MM.1S (cell line): Measurements from ENCODE around the gene BIRC5.
A peak's percentile ranks its signal among the peaks of the same experiment; 100 is the strongest.

Experiments
- DNase-seq: peaks from one replicate; pipeline ENCODE4 v3.0.0-alpha.2; 2015
- H2AFZ ChIP-seq: fragments of 300-600 bp; sonication (generic); 2 replicates; pipeline ENCODE4 v1.6.0; 2016; ENCODE audit warnings: antibody characterized with exemption, low read length
- H3F3A ChIP-seq: fragments of 300-600 bp; sonication (generic); 2 replicates; pipeline ENCODE4 v1.6.1; 2016; ENCODE audit warnings: mild to moderate bottlenecking, antibody characterized with exemption, low read length, moderate library complexity, mixed read lengths; ENCODE audit not compliant: insufficient read depth
- H3K27ac ChIP-seq: fragments of 300-600 bp; sonication (generic); 2 replicates; pipeline ENCODE4 v1.5.1; 2016; ENCODE audit warnings: mild to moderate bottlenecking, low read length
- H3K27me3 ChIP-seq: fragments of 300-600 bp; sonication (generic); replicated peaks from 2 replicates; pipeline ENCODE4 v1.6.0; 2016; ENCODE audit warnings: low read length; ENCODE audit not compliant: insufficient read depth
- H3K36me3 ChIP-seq: fragments of 300-600 bp; sonication (generic); replicated peaks from 2 replicates; pipeline ENCODE4 v1.6.1; 2016; ENCODE audit warnings: mild to moderate bottlenecking, low read length, mixed read lengths; ENCODE audit not compliant: insufficient read depth
- H3K4me1 ChIP-seq: fragments of 300-600 bp; sonication (generic); 2 replicates; pipeline ENCODE4 v1.6.1; 2016; ENCODE audit warnings: low read length, mixed read lengths
- H3K4me2 ChIP-seq: fragments of 300-600 bp; sonication (generic); 2 replicates; pipeline ENCODE4 v1.6.0; 2016; ENCODE audit warnings: low read depth, low read length
- H3K4me3 ChIP-seq: fragments of 300-600 bp; sonication (generic); 2 replicates; pipeline ENCODE4 v1.5.1; 2016; ENCODE audit warnings: low read length, mixed read lengths
- H3K79me2 ChIP-seq: fragments of 300-600 bp; sonication (generic); 2 replicates; pipeline ENCODE4 v1.6.1; 2016; ENCODE audit warnings: mixed run types, low read length, mixed read lengths
- H3K9ac ChIP-seq: fragments of 300-600 bp; sonication (generic); 2 replicates; pipeline ENCODE4 v1.6.1; 2016; ENCODE audit warnings: low read length, mixed read lengths
- H3K9me2 ChIP-seq: fragments of 300-600 bp; sonication (generic); replicated peaks from 2 replicates; pipeline ENCODE4 v1.6.1; 2016; ENCODE audit warnings: mild to moderate bottlenecking, low read length, mixed read lengths; ENCODE audit not compliant: insufficient read depth
- H3K9me3 ChIP-seq: fragments of 300-600 bp; sonication (generic); replicated peaks from 2 replicates; pipeline ENCODE4 v1.6.1; 2016; ENCODE audit warnings: mild to moderate bottlenecking, low read length, mixed read lengths; ENCODE audit not compliant: insufficient read depth
- H4K20me1 ChIP-seq: fragments of 300-600 bp; sonication (generic); 2 replicates; pipeline ENCODE4 v1.6.1; 2016; ENCODE audit warnings: mild to moderate bottlenecking, low read length, moderate library complexity, mixed read lengths; ENCODE audit not compliant: insufficient read depth
- EZH2 ChIP-seq: fragments of 300-600 bp; sonication (generic); optimal IDR thresholded peaks from 2 replicates; pipeline ENCODE3; 2017; ENCODE audit warnings: low read depth, mild to moderate bottlenecking, antibody characterized with exemption, low read length, mixed read lengths
- EZH2phosphoT487 ChIP-seq: fragments of 300-600 bp; sonication (generic); IDR thresholded peaks from 2 replicates; pipeline ENCODE4 v1.6.1; 2018; ENCODE audit warnings: antibody characterized with exemption, low read length
- TF ChIP-seq, protein P1 (sequence below): fragments of 300-600 bp; sonication (generic); IDR thresholded peaks from 2 replicates; pipeline ENCODE4 v1.5.1; 2016; ENCODE audit warnings: antibody characterized with exemption, low read length, mixed read lengths

Gene BIRC5

DNA sequence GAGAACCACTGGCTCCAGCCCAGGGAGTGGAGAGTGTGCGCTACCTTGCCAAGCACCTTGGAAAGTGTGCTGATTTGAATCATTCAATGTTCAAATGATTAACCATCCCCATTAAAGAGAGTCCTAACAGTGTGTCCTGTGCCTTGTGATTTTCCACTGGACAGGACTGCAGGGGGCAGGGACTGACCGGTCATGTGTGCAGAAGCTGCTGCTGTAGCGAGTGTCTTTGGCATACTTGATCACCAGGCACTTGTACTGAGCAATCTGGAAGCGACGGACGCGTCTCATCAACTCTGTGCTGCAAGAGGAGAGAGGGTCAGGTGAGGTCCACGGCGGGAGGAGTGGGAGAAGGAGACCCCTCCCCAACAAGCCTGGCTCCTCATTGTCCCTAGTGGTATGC lies 29.2 kb upstream of the BIRC5 start:
- no peak overlapping the region for H3K27ac ChIP-seq
- peaks cover 75% of the 10 kb centered on the region for H3K79me2 ChIP-seq
- H3K9ac ChIP-seq, result no peak overlapping the region
- no peaks in the 10 kb centered on the region for H3K36me3 ChIP-seq
- H4K20me1 ChIP-seq, result no peaks in the 10 kb centered on the region
- H3F3A ChIP-seq, result peaks cover 12% of the 10 kb centered on the region
- DNase-seq, result no peak
- H3K9me3 ChIP-seq, result no peaks in the 10 kb centered on the region
- H3K4me2 ChIP-seq, result no peak overlapping the region
- H2AFZ ChIP-seq, result no peak overlapping the region
- TF ChIP-seq, protein P1, sequence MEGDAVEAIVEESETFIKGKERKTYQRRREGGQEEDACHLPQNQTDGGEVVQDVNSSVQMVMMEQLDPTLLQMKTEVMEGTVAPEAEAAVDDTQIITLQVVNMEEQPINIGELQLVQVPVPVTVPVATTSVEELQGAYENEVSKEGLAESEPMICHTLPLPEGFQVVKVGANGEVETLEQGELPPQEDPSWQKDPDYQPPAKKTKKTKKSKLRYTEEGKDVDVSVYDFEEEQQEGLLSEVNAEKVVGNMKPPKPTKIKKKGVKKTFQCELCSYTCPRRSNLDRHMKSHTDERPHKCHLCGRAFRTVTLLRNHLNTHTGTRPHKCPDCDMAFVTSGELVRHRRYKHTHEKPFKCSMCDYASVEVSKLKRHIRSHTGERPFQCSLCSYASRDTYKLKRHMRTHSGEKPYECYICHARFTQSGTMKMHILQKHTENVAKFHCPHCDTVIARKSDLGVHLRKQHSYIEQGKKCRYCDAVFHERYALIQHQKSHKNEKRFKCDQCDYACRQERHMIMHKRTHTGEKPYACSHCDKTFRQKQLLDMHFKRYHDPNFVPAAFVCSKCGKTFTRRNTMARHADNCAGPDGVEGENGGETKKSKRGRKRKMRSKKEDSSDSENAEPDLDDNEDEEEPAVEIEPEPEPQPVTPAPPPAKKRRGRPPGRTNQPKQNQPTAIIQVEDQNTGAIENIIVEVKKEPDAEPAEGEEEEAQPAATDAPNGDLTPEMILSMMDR, result no peak
- TF ChIP-seq EZH2phosphoT487, result no peak
- no peak for TF ChIP-seq EZH2
- H3K4me3 ChIP-seq, result no peak overlapping the region
- no peaks in the 10 kb centered on the region for H3K27me3 ChIP-seq
- H3K9me2 ChIP-seq, result no peaks in the 10 kb centered on the region
- peaks cover 25% of the 10 kb centered on the region for H3K4me1 ChIP-seq

- Histone ChIP-seq H3K27me3 (no peaks in the 10 kb centered on the region), H3K27ac (no peak overlapping the region), H3K4me1 (peaks cover 13% of the 10 kb centered on the region), H3F3A (no peaks in the 10 kb centered on the region), H3K4me3 (peak overlapping the region; percentile 86), H3K36me3 (no peaks in the 10 kb centered on the region), H3K9ac (peak overlapping the region; percentile 47; the same call in 1 of the 2 replicates), H3K79me2 (peaks cover 66% of the 10 kb centered on the region), H3K9me3 (no peaks in the 10 kb centered on the region), H2AFZ (no peak overlapping the region), H3K4me2 (peak overlapping the region; percentile 78), H4K20me1 (no peaks in the 10 kb centered on the region), H3K9me2 (no peaks in the 10 kb centered on the region)
- peak; percentile 29 for DNase-seq
- TF ChIP-seq EZH2phosphoT487 (no peak), EZH2 (no peak)
- TF ChIP-seq, protein P1, result no peak
These were observed 27.9 kb upstream of the BIRC5 start for GRCh38 chr17:78185981-78186691.

DNA sequence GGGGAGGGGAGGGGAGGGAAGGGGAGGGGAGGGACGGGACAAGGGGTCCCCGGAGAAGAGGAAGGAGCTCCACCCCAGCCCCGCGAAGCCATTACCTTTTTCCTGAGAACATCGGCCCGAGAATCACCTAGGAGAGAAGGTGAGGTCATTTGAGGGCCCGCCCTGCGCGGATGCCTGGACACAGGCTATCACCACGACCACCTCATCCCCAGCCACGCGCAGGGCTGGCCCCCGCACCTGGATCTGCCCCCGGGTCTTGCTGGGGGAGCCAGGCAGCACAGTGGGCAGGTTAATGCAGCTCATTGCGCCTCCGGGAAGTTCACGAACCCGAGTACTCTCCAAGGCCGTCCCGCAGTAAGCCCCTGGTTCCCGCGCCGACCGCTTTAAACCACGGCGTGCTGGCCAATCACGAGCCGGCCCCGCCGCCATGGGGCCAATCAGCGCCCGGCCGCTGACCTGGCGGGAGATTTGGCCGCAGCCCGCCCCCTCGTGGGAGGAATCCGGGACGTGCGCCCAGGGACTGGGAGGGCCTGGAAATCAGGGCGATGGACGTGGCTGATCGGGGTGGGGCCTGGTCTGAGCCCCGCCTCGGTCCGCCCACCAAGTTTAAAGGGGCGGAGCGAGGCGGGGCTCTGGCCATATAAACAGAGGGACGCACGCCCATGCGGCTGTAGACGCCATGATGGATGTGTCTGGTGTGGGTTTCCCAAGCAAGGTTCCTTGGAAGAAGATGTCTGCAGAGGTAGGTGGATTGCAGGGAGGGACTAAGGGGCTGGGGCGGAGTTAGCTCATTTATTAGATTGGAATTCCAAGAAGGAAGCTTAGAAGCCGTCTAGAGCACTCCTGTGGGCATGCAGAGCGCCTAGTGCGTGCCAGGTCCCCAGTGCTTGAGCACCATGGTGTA lies 27.1 kb upstream of the BIRC5 start, which contains the start of the genes AFMID and TK1:
AFMID (plus strand) TSS at position 671 of the 904 bp plus-strand sequence; CDS start at position 680, 9 bp downstream.
TK1 (minus strand) TSS at position 361 of the 904 bp plus-strand sequence; CDS start at position 303, 58 bp downstream.
- H3K27ac ChIP-seq, result peak within 1 kb of the TSS; percentile 29; the same call in 1 of the 2 replicates
- H3K79me2 ChIP-seq, result peaks cover 60% of the 10 kb centered on the region
- peak within 1 kb of the TSS; percentile 85 for H3K9ac ChIP-seq
- DNase-seq, result peak; percentile 97
- H3K4me2 ChIP-seq, result peak within 1 kb of the TSS; percentile 85
- peaks cover 8% of the 10 kb centered on the region for H3K4me1 ChIP-seq
- TF ChIP-seq EZH2 (no peak), EZH2phosphoT487 (no peak)
- TF ChIP-seq, protein P1, result peak; percentile 59
- H3K27me3 ChIP-seq, result no peaks in the 10 kb centered on the region
- H4K20me1 ChIP-seq, result no peaks in the 10 kb centered on the region
- H3K9me2 ChIP-seq, result no peaks in the 10 kb centered on the region
- H3K9me3 ChIP-seq, result no peaks in the 10 kb centered on the region
- peak within 1 kb of the TSS; percentile 86 for H3K4me3 ChIP-seq
- peak within 1 kb of the TSS; percentile 64 for H2AFZ ChIP-seq
- H3F3A ChIP-seq, result no peaks in the 10 kb centered on the region
- no peaks in the 10 kb centered on the region for H3K36me3 ChIP-seq
